ENCODE measurements around the gene TFCP2L1.

GRCh38 chr2:121207494-121207893, 77.5 kb downstream of the TFCP2L1 start:
- TF ChIP-seq CTCF (IDR thresholded peaks at IDR 0.05), result no peak
- no peak for TF ChIP-seq POLR2A (IDR thresholded peaks at IDR 0.05)
